Kidney (tissue), 14 donors: ENCODE results near the gene SLC12A1. TPM values are rescaled to one million over a fixed set of nuclear protein-coding genes. Genes with fewer than 3 reads are reported as not detected.
A peak's percentile ranks its signal among the peaks of the same experiment; 100 is the strongest.

Source experiments
- DNase-seq, 5 donors: peaks; one replicate each; pipeline ENCODE4 v3.0.0-alpha.2; 2013 to 2020
- FAIRE-seq: peaks from 2 replicates; lab custom pipeline; 2012; peaks lifted over from hg19 to GRCh38; lab: Jason Lieb, UNC
- H3K27ac ChIP-seq, 2 donors: one replicate each; pipeline ENCODE4 v1.7.0; 2013; ENCODE audit warnings: low read depth in 2 of 2, low read length in 2 of 2, inconsistent platforms in 1 of 2
- H3K27me3 ChIP-seq: one replicate; pipeline ENCODE4 v1.7.1; 2013; ENCODE audit warnings: low read length, inconsistent platforms; ENCODE audit not compliant: control insufficient read depth, insufficient read depth
- H3K36me3 ChIP-seq, 3 donors: one replicate each; pipeline versions ENCODE4 v1.7.0 to v1.7.1; 2013; ENCODE audit warnings: low read length in 3 of 3, control low read depth in 1 of 3, inconsistent platforms in 1 of 3; ENCODE audit not compliant: insufficient read depth in 3 of 3, control insufficient read depth in 2 of 3
- H3K4me1 ChIP-seq, 3 donors: one replicate each; pipeline versions ENCODE4 v1.7.0 to v1.7.1; 2013; ENCODE audit warnings: low read length in 3 of 3, inconsistent platforms in 1 of 3, low read depth in 1 of 3; ENCODE audit not compliant: control insufficient read depth in 2 of 3, insufficient read depth in 2 of 3
- H3K4me3 ChIP-seq, 3 donors: one replicate each; pipeline versions ENCODE4 v1.7.0 to v1.8.1; 2013; ENCODE audit warnings: low read length in 3 of 3, control low read depth in 1 of 3, inconsistent platforms in 1 of 3
- H3K9ac ChIP-seq, 3 donors: one replicate each; pipeline versions ENCODE4 v1.7.0 to v1.7.1; 2013; ENCODE audit warnings: low read length in 3 of 3, control low read depth in 1 of 3, inconsistent platforms in 1 of 3
- H3K9me3 ChIP-seq, 3 donors: one replicate each; pipeline versions ENCODE4 v1.7.0 to v1.7.1; 2013; ENCODE audit warnings: low read length in 3 of 3, control low read depth in 1 of 3, inconsistent platforms in 1 of 3; ENCODE audit not compliant: control insufficient read depth in 2 of 3, insufficient read depth in 1 of 3
- intact Hi-C: fragments of 100-400 bp; cut with DNase I; formaldehyde crosslinking; loops from one replicate; pipeline ENCODE4 v1.11.1; 2022
- polyA plus RNA-seq: library from polyadenylated mRNA; stranded (reverse); fragments of 350-450 nt; fragmentation: Illumina TruSeq; extraction: RNeasy Lipid Tissue Mini Kit (QIAGEN cat#74804); gene quantifications from one replicate; pipeline ENCODE4 v1.2.3, GENCODE V29; 2014; ENCODE audit warnings: low read depth, low replicate concordance; ENCODE audit not compliant: insufficient read depth
- total RNA-seq: library from RNA; stranded (reverse); fragmentation: NEBNext Ultra II Directional; extraction: Animal tissue kit (Norgen Biotek cat#: 25700); gene quantifications from one replicate; pipeline ENCODE4 v1.2.1, GENCODE V29; 2021
- TF ChIP-seq, protein P1 (sequence below): IDR thresholded peaks from 3 replicates; pipeline ENCODE4 v1.5.1; 2012; ENCODE audit warnings: mild to moderate bottlenecking, moderate library complexity, borderline replicate concordance; ENCODE audit not compliant: insufficient read depth; ENCODE audit errors: extremely low read depth
- donor health status: control.
- donor health status: control.
- donor health status: control.
- donor health status: control.
- donor health status: control.
- donor health status: DM: yes; HTN: yes; CAD: no.
- donor health status: Normal renal cell carcinoma (clear cell type).

The SLC12A1 gene
- total and polyA plus RNA-seq, 2 donors from 2014 or later: 201 to 370 TPM

GRCh38 chr15:48330105-48330785 is 124.1 kb downstream of the SLC12A1 start:
- no peak overlapping the region for H3K27ac ChIP-seq
- H3K9ac ChIP-seq: peak overlapping the region; percentile 4 to 87 (median 76)
- peak overlapping the region; percentile 65 to 89 (median 85) for H3K4me3 ChIP-seq
- H3K4me1 ChIP-seq: peaks cover 0 to 11% (median 6%) of the 10 kb centered on the region in 3 donors
- FAIRE-seq (no peak), DNase-seq (peak in 2 of 5 donors; percentile 61 to 70)
- no peaks in the 10 kb centered on the region for H3K9me3 ChIP-seq
- peaks cover 3 to 8% (median 4%) of the 10 kb centered on the region in 3 donors for H3K36me3 ChIP-seq
- no peaks in the 10 kb centered on the region for H3K27me3 ChIP-seq
- intact Hi-C loops: no loop called here
- TF ChIP-seq, protein P1, sequence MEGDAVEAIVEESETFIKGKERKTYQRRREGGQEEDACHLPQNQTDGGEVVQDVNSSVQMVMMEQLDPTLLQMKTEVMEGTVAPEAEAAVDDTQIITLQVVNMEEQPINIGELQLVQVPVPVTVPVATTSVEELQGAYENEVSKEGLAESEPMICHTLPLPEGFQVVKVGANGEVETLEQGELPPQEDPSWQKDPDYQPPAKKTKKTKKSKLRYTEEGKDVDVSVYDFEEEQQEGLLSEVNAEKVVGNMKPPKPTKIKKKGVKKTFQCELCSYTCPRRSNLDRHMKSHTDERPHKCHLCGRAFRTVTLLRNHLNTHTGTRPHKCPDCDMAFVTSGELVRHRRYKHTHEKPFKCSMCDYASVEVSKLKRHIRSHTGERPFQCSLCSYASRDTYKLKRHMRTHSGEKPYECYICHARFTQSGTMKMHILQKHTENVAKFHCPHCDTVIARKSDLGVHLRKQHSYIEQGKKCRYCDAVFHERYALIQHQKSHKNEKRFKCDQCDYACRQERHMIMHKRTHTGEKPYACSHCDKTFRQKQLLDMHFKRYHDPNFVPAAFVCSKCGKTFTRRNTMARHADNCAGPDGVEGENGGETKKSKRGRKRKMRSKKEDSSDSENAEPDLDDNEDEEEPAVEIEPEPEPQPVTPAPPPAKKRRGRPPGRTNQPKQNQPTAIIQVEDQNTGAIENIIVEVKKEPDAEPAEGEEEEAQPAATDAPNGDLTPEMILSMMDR: no peak

GRCh38 chr15:48330855-48331795 is 125.0 kb downstream of the SLC12A1 start, which contains the start of gene DUT:
Gene DUT, plus strand, starts transcription at chr15:48331429. Its CDS starts 87 bp downstream, at chr15:48331516.
- H3K9me3 ChIP-seq: no peaks in the 10 kb centered on the region
- no peak for FAIRE-seq
- peak within 1 kb of the TSS; percentile 63 to 87 (median 76) for H3K9ac ChIP-seq
- no peaks in the 10 kb centered on the region for H3K27me3 ChIP-seq
- peaks cover 0 to 11% (median 6%) of the 10 kb centered on the region in 3 donors for H3K4me1 ChIP-seq
- H3K36me3 ChIP-seq: peaks cover 4 to 8% (median 8%) of the 10 kb centered on the region in 3 donors
- intact Hi-C loops: no loop called here
- TF ChIP-seq, protein P1: no peak
- H3K4me3 ChIP-seq: peak within 1 kb of the TSS; percentile 65 to 89 (median 85)
- peak within 1 kb of the TSS; percentile 96 to 99 for H3K27ac ChIP-seq
- DNase-seq: peak; percentile 85 to 96 (median 90)

DNA sequence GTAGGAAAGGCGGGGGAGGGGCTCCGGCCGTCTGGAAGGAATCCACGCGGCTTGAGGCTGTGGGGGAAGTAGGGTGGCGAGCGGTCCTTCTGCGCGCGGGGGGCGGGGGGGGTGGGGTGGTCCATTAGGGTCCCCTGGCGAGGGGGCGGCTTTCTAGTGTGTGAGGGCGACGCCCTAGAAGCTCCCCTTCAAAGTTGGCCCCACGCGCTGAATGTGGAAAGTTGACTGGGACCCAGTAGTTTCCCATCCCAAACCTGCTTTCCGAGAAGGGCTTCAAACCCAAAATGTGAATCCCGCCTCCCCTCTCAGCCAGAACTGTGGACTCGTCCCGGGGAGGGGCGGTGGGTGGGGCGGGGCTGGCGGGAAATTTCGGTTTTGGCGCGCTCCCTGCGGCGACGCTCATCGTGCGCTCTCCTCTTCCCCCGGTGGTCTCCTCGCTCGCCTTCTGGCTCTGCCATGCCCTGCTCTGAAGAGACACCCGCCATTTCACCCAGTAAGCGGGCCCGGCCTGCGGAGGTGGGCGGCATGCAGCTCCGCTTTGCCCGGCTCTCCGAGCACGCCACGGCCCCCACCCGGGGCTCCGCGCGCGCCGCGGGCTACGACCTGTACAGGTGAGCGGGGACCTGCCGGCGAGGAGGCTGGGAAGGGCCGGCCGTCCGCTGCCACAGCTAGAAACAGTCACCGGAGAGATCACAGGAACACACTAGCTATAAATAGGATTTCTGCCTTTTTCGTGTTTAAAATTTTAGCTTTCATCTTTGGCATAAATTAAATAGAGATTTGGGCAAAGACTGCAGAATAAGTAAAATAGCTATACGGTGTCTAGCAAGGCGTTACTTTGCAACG is 125.9 kb downstream of the SLC12A1 start:
- TF ChIP-seq, protein P1: no peak
- H3K9ac ChIP-seq: peak overlapping the region in 2 of 3 donors; percentile 46 to 87
- H3K4me3 ChIP-seq: peak overlapping the region; percentile 63 to 89 (median 85)
- H3K9me3 ChIP-seq: no peaks in the 10 kb centered on the region
- DNase-seq: peak in 2 of 5 donors; percentile 77 to 88
- no peak for FAIRE-seq
- peak overlapping the region; percentile 96 to 99 for H3K27ac ChIP-seq
- intact Hi-C loops: no loop called here
- H3K4me1 ChIP-seq: peaks cover 0 to 11% (median 6%) of the 10 kb centered on the region in 3 donors
- peaks cover 4 to 16% (median 11%) of the 10 kb centered on the region in 3 donors for H3K36me3 ChIP-seq
- no peaks in the 10 kb centered on the region for H3K27me3 ChIP-seq
